Fibroblast of villous mesenchyme (primary cell): ENCODE results near the gene ANKK1. TPM values are rescaled to one million over a fixed set of nuclear protein-coding genes. Genes with fewer than 3 reads are reported as not detected.
A peak's percentile ranks its signal among the peaks of the same experiment; 100 is the strongest.

Experiments
- DNase-seq: peaks from one replicate; pipeline ENCODE4 v3.0.0-alpha.2; 2010; ENCODE audit warnings: low read depth
- H3K4me3 ChIP-seq: 2 replicates; pipeline ENCODE4 v1.5.1; 2011; ENCODE audit warnings: low read depth, mild to moderate bottlenecking, low read length
- CTCF ChIP-seq: IDR thresholded peaks from 2 replicates; pipeline ENCODE4 v1.5.1; 2012; ENCODE audit warnings: low read depth, mild to moderate bottlenecking, low read length; ENCODE audit not compliant: insufficient read depth
- total RNA-seq: library from RNA; depleted of rRNA; stranded (reverse); fragments of >200 nt; gene quantifications from 2 replicates; pipeline ENCODE4 v1.2.3, GENCODE V29; 2012

ANKK1 gene
- total RNA-seq, 1 donor: under 0.01 TPM

GRCh38 chr11:113350336-113351067 lies 37.1 kb upstream of the ANKK1 start:
- no peak overlapping the region for H3K4me3 ChIP-seq
- TF ChIP-seq CTCF: no peak
- DNase-seq: no peak

- no peak for DNase-seq
- H3K4me3 ChIP-seq: no peak overlapping the region
- no peak for TF ChIP-seq CTCF
These were observed 36.5 kb upstream of the ANKK1 start for GRCh38 chr11:113351068-113351450.

- no peak for TF ChIP-seq CTCF
- H3K4me3 ChIP-seq: no peak overlapping the region
- DNase-seq: peak; percentile 54
These were observed 36.1 kb upstream of the ANKK1 start for GRCh38 chr11:113351480-113351879.

- no peak overlapping the region for H3K4me3 ChIP-seq
- no peak for TF ChIP-seq CTCF
These were observed 31.4 kb upstream of the ANKK1 start for GRCh38 chr11:113356203-113356602.

GRCh38 chr11:113363406-113363805 lies 24.2 kb upstream of the ANKK1 start:
- H3K4me3 ChIP-seq: no peak overlapping the region
- DNase-seq: no peak
- no peak for TF ChIP-seq CTCF

More at GRCh38 chr11:113356203-113356602, 31.4 kb upstream of the ANKK1 start:
- no peak for DNase-seq

- TF ChIP-seq CTCF: no peak
- DNase-seq: no peak
These were observed 23.5 kb upstream of the ANKK1 start for GRCh38 chr11:113363996-113364641.

More at GRCh38 chr11:113363996-113364641, 23.5 kb upstream of the ANKK1 start:
- H3K4me3 ChIP-seq: no peak overlapping the region
